K562 (cell line): ENCODE results near the gene FBN3.

Experiments used
- CBFA2T2 ChIP-seq: fragments of 450-650 bp; conservative IDR thresholded peaks from 2 replicates; pipeline ENCODE4 v1.6.1; 2017; ENCODE audit warnings: mild to moderate bottlenecking
- CBFA2T3 ChIP-seq: fragments of 450-650 bp; IDR thresholded peaks from 2 replicates; pipeline ENCODE4 v1.6.1; 2017
- CTCF ChIP-seq, 3 experiments: IDR thresholded peaks in 2 of 3; conservative IDR thresholded peaks in 1 of 3; 2 replicates each; pipeline ENCODE4 v1.5.1; 2011 to 2012; ENCODE audit warnings: low read length in 3 of 3, mild to moderate bottlenecking in 3 of 3, control low read depth in 2 of 3, improper control_type of control experiment in 1 of 3, inconsistent platforms in 1 of 3, low read depth in 1 of 3, mixed read lengths in 1 of 3, moderate library complexity in 1 of 3; ENCODE audit not compliant: insufficient read depth in 2 of 3
- HDAC2 ChIP-seq: fragments of 450-650 bp; IDR thresholded peaks from 2 replicates; pipeline ENCODE4 v1.6.1; 2016; ENCODE audit warnings: mild to moderate bottlenecking
- TCF7L2 ChIP-seq: fragments of 150-350 bp; IDR thresholded peaks from 2 replicates; pipeline ENCODE4 v1.6.1; 2016; ENCODE audit warnings: low read depth, mild to moderate bottlenecking, low read length, moderate library complexity
- USF2 ChIP-seq: sonication (generic); formaldehyde crosslinking; IDR thresholded peaks from 2 replicates; pipeline ENCODE4 v1.5.0; 2020; ENCODE audit warnings: missing genetic modification reagents
- ZKSCAN1 ChIP-seq: fragments of 150-350 bp; IDR thresholded peaks from 2 replicates; pipeline ENCODE4 v1.6.1; 2016; ENCODE audit warnings: low read depth, low read length
- ZNF384 ChIP-seq: IDR thresholded peaks from 2 replicates; pipeline ENCODE4 v1.6.1; 2012; ENCODE audit warnings: low read depth, low read length, improper control_type of control experiment
- ZNF507 ChIP-seq: conservative IDR thresholded peaks from 2 replicates; pipeline ENCODE4 v1.6.1; 2017; ENCODE audit warnings: missing genetic modification characterization, missing compliant biosample characterization
- ZNF561 ChIP-seq: fragments of 450-650 bp; formaldehyde crosslinking; conservative IDR thresholded peaks from 2 replicates; pipeline ENCODE4 v1.4.0; 2020; ENCODE audit warnings: mild to moderate bottlenecking, moderate library complexity
- ZNF740 ChIP-seq, 3 experiments: fragments of 200-800 bp in 1 of 3; sonication (Bioruptor generic) in 1 of 3; sonication (generic) in 1 of 3; formaldehyde crosslinking in 1 of 3; IDR thresholded peaks; 2 replicates each; pipeline versions ENCODE4 v1.6.1 to v1.8.0; 2016 to 2022; ENCODE audit warnings: mild to moderate bottlenecking in 2 of 3, missing compliant biosample characterization in 2 of 3, missing genetic modification characterization in 2 of 3, missing genetic modification reagents in 1 of 3

GRCh38 chr19:8146877-8147581 is 2.4 kb downstream of the FBN3 start:
- TF ChIP-seq TCF7L2 (no peak), CBFA2T2 (no peak), HDAC2 (no peak), ZNF740 (CRISPR knock-in tag; IDR thresholded peaks at IDR 0.05) (no peak), ZNF740 (tag; IDR thresholded peaks at IDR 0.05) (no peak), CTCF (IDR thresholded peaks at IDR 0.05 in 2 of 3, conservative IDR thresholded peaks at IDR 0.05 in 1 of 3; ENCODE audit: insufficient read depth in 2 of 3, low read depth in 1 of 3, low read length in 3 of 3) (no peak), ZNF507 (no peak), ZKSCAN1 (no peak), CBFA2T3 (no peak), ZNF561 (no peak), USF2 (CRISPR knock-in tag) (no peak), ZNF384 (no peak)
